WERI-Rb-1 (cell line): Measurements from ENCODE around the gene DPPA3.
A peak's percentile ranks its signal among the peaks of the same experiment; 100 is the strongest.
"Not testable (repeated sequence)": the region's sequence is repeated elsewhere in the genome, so short reads cannot be mapped to it uniquely, and the experiment has no call there.

Experiments
- DNase-seq: peaks from one replicate; pipeline ENCODE4 v3.0.0-alpha.2; 2020
- H3K27ac ChIP-seq: fragments of 250-450 bp; sonication (Bioruptor Pico); 2 replicates; pipeline ENCODE4 v1.5.1; 2020; ENCODE audit warnings: mild to moderate bottlenecking, moderate library complexity
- H3K27me3 ChIP-seq: fragments of 250-450 bp; sonication (Bioruptor Pico); 2 replicates; pipeline ENCODE4 v1.5.1; 2021; ENCODE audit warnings: mild to moderate bottlenecking, low read depth, moderate library complexity; ENCODE audit not compliant: insufficient read depth, severe bottlenecking
- H3K36me3 ChIP-seq: fragments of 250-450 bp; sonication (Bioruptor Pico); 2 replicates; pipeline ENCODE4 v1.5.1; 2020; ENCODE audit warnings: mild to moderate bottlenecking, moderate library complexity
- H3K4me3 ChIP-seq: 2 replicates; pipeline ENCODE4 v1.5.1; 2011; ENCODE audit warnings: low read depth, mild to moderate bottlenecking, control low read depth, low read length
- H3K9me3 ChIP-seq: fragments of 250-450 bp; sonication (Bioruptor Pico); 2 replicates; pipeline ENCODE4 v1.5.1; 2021; ENCODE audit warnings: mild to moderate bottlenecking, moderate library complexity; ENCODE audit not compliant: severe bottlenecking
- CTCF ChIP-seq: IDR thresholded peaks from 2 replicates; pipeline ENCODE4 v1.5.1; 2011; ENCODE audit warnings: low read depth, mild to moderate bottlenecking, control low read depth, inconsistent platforms, low read length

DPPA3 gene

GRCh38 chr12:7711133-7711532 lies at the start of gene DPPA3:
Gene DPPA3, plus strand, starts transcription at chr12:7711433. Its CDS starts 138 bp downstream, at chr12:7711571.
- Histone ChIP-seq H3K36me3 (no peaks in the 10 kb centered on the region), H3K4me3 (no peak within 1 kb of the TSS), H3K9me3 (no peaks in the 10 kb centered on the region), H3K27ac (no peak within 1 kb of the TSS), H3K27me3 (no peaks in the 10 kb centered on the region)
- no peak for TF ChIP-seq CTCF
- no peak for DNase-seq

GRCh38 chr12:7661741-7662140 lies 49.5 kb upstream of the DPPA3 start:
- no peak overlapping the region for H3K4me3 ChIP-seq
- no peaks in the 10 kb centered on the region for H3K27me3 ChIP-seq
- no peaks in the 10 kb centered on the region for H3K9me3 ChIP-seq
- H3K36me3 ChIP-seq: no peaks in the 10 kb centered on the region
- H3K27ac ChIP-seq: no peak overlapping the region
- TF ChIP-seq CTCF: no peak
- DNase-seq: no peak

- no peak for TF ChIP-seq CTCF
- Histone ChIP-seq H3K27ac (no peak overlapping the region), H3K4me3 (no peak overlapping the region), H3K36me3 (no peaks in the 10 kb centered on the region), H3K9me3 (no peaks in the 10 kb centered on the region), H3K27me3 (no peaks in the 10 kb centered on the region)
- DNase-seq: no peak
Measured at GRCh38 chr12:7666595-7666994, 44.6 kb upstream of the DPPA3 start.

GRCh38 chr12:7667125-7667524 lies 44.1 kb upstream of the DPPA3 start:
- Histone ChIP-seq H3K27ac (no peak overlapping the region), H3K36me3 (no peaks in the 10 kb centered on the region), H3K9me3 (no peaks in the 10 kb centered on the region), H3K27me3 (no peaks in the 10 kb centered on the region), H3K4me3 (no peak overlapping the region)
- TF ChIP-seq CTCF: 0 out of 2 replicates have a peak, but pooled peaks have one; percentile 19
- no peak for DNase-seq

- H3K27ac ChIP-seq: no peak overlapping the region
- no peak overlapping the region for H3K4me3 ChIP-seq
- DNase-seq: no peak
- no peaks in the 10 kb centered on the region for H3K36me3 ChIP-seq
- no peaks in the 10 kb centered on the region for H3K27me3 ChIP-seq
- H3K9me3 ChIP-seq: no peaks in the 10 kb centered on the region
- no peak for TF ChIP-seq CTCF
Measured at GRCh38 chr12:7668171-7668570, 43.1 kb upstream of the DPPA3 start.

GRCh38 chr12:7675455-7675854 lies 35.8 kb upstream of the DPPA3 start:
- not testable (repeated sequence) for H3K27me3 ChIP-seq, H3K36me3 ChIP-seq, H3K27ac ChIP-seq, H3K4me3 ChIP-seq, H3K9me3 ChIP-seq, DNase-seq
